ENCODE results near the gene EYS. TPM values are rescaled to one million over a fixed set of nuclear protein-coding genes. Genes with fewer than 3 reads are reported as not detected.
"Not testable (repeated sequence)": the region's sequence is repeated elsewhere in the genome, so short reads cannot be mapped to it uniquely, and the experiment has no call there.

The EYS gene
- total RNA-seq, 1 donor from 2014 or later, result not detected

DNA sequence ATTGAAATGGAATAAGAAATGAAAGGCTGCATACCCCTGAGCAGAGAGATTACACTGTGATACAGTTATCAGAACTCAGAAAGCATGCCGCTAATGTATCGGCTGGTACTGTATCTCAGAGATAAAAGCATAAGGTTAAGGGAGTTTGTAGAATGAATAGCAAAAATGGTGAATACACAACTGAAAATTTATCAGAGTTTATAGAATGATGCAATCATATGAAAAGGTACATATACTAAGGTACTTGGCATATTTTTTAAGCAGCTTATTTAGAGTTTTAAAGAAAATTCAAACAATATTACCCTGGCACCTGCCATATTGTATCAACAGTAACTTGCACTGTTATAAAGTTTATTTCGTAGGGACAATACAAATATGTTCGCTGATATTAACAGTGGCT is 1707.4 kb downstream of the EYS start:
- intact Hi-C loops (cut with micrococcal nuclease), result no loop called here

DNA sequence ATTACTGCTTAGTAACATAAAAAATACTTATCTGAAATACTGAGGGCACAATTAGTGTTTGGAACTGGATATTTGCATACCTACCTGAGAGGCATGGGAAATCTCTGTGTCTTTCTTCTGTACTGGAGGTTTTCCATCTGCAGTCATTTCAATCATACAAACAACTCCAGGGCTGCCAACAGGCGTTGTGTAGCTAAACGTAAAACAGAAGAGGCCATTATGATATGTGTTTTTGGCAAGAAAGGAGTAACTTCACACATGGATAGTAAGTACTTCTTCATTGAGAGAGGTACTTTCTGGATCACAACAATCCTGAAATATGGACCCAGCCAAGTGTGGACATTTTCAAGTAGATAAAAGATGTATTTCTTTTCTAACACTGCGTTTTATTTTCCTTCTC is 1708.0 kb downstream of the EYS start:
- intact Hi-C loops (cut with micrococcal nuclease), result no loop called here

DNA sequence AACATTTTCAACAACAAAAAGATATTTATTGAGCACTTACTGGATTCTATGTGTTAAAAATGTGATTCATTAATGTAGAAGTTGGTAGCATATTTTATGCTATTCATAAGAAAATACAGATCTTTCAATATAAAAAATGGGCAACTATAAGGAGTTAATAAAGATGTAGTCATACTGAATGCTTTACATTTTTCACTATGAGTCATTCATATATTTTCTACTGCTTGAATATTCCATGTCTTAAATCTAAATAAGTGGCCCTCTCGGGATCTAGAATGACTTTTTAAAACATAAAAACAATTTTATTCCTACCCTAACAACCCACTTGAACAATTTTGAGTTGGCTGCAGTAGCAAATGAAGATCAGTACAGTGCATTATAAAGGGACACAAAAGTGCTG is 1709.3 kb downstream of the EYS start:
- intact Hi-C loops (cut with micrococcal nuclease), result no loop called here

DNA sequence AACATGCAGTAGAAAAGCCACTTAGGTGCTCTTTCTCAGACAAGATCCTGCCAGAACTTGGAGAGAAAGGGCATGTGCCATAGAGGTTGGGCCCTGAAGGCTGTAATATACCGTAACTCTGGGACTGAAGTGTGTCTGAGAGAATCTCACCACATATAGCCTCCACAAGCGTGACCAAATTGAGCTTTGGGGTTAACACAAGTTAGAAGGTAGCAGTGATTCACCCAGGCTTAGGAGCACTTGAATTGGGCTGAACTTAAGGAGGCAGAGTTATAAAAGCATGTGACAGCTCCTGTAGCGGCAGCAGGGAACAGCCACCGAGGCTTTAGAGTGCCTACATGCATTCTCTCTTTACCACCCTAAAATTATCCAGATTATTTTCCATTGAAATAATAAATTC is 1709.8 kb downstream of the EYS start:
- intact Hi-C loops (cut with micrococcal nuclease), result no loop called here

DNA sequence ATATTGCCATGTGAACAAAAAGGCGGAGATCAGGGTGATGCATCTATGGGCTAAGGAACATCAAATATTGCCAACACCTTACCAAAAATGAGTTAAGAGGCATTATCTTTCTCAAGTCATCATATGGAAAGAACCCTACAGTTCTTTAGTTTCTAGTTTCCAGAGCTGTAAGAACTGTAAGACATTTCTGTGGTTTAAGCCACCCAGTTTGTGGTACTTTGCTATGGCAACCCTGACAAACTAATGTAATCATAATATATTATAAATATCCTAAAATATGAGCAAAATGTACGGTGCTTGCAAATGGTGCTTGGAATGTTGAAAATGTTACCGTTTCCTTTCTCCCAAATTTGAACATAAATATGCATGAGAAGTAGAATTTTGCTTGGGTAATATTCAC is 1721.8 kb downstream of the EYS start:
- intact Hi-C loops (cut with micrococcal nuclease), result no loop called here

DNA sequence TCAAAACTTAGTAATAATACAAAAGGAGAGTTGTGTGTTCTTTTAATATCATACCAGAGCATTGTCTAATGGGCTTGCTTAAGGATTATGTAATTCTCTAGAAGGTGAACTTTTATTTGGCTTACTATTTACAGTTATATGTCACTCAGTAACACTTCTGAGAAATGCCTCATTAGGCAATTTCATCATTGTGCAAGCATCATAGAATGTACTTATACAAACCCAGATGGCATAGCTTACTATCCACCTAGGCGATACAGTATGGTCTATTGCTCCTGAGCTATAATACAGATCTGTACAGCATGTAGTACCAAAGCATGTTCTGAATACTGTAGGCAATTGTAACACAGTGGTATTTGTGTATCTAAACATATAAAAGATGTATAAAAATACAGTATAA is 1731.3 kb downstream of the EYS start:
- intact Hi-C loops (cut with micrococcal nuclease), result no loop called here

DNA sequence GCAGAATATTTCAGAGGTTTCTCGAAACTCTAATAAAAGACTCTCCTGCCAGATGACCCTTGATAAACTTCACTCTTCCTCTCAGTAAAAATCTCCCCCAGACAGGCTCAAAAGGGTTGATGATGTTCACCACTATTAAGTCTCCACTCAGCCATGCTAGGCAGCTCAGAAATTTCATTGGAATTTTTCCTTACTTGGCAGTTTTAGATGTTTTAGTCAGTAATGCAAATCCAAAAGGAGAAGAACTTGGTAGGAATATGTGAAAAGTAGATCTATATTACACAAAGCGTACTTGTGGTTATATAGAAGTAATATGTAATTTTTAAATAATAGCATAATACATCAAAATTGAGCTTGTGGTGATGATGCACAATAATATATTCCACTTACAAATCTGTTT is 1738.4 kb downstream of the EYS start:
- intact Hi-C loops (cut with micrococcal nuclease), result no loop called here

DNA sequence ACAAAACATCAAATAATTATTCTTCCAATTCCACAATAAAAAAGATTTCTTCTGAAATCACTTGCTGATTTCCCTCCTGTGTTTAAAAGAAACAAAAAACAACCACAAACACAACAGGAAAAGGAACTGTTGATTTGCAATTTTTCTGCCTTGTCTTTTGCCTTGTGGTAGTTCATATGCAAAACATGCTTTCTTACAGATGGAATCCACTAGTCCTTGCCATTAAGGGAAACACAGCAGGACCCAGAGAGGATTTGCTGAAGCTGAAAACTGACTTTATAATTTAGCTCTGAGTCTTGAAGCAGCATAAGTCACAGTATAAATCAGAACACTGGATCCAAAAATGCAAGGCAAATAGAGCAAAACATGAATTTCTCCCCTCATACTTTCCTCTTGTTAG is 1742.7 kb downstream of the EYS start:
- intact Hi-C loops (cut with micrococcal nuclease), result no loop called here

DNA sequence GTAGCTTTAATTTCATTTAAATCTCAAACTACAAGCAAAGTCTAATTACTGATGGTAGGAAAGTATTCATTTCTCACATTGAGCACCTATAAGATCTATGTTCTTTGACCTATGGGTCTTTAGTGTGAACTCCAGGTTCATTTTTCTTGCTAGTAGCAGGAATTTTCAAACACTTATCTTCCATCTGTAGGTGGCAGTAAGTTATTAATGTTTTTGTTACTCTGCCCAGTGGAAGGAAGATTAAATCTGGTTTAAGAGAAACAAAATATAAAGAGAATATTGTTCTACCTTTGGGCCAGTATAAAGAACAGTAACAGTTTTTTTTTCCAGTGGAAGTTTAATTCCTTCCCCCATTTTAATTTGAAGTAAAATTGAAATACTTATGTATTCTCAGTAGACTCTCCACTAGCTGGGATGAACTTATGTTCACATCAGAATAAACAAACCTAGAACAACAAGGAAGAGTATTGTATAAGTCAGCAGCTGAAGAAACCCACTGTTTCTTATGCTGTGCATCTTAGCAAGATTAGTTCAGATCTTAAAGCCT is 1743.2 kb downstream of the EYS start:
- intact Hi-C loops (cut with micrococcal nuclease), result no loop called here

DNA sequence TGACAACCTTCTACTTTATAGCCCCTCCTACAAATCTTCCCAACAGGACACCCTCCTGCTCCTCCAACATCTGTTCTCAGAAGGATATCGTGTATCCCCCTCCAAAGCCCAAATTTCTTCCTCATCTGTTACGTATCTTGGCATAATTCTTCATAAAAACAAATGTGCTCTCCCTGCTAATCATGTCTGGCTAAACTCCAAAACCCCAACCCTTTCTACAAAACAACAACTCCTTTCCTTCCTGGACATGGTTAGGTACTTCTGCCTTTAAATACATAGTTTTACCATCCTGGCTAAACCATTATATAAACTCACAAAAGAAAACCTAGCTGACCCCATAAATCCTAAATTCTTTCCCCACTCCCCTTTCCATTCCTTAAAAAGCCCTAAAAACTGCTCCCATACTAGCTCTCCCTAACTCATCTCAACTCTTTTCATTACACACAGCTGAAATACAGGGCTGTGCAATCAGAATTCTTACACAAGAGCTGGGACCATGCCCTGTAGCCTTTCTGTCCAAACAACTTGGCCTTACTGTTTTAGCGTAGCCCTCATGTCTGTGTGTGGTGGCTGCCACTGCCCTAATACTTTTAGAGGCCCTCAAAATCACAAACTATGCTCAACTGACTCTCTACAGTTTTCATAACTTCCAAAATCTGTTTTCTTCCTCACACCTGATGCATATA is 1753.5 kb downstream of the EYS start:
- intact Hi-C loops (cut with micrococcal nuclease), result not testable (repeated sequence)

DNA sequence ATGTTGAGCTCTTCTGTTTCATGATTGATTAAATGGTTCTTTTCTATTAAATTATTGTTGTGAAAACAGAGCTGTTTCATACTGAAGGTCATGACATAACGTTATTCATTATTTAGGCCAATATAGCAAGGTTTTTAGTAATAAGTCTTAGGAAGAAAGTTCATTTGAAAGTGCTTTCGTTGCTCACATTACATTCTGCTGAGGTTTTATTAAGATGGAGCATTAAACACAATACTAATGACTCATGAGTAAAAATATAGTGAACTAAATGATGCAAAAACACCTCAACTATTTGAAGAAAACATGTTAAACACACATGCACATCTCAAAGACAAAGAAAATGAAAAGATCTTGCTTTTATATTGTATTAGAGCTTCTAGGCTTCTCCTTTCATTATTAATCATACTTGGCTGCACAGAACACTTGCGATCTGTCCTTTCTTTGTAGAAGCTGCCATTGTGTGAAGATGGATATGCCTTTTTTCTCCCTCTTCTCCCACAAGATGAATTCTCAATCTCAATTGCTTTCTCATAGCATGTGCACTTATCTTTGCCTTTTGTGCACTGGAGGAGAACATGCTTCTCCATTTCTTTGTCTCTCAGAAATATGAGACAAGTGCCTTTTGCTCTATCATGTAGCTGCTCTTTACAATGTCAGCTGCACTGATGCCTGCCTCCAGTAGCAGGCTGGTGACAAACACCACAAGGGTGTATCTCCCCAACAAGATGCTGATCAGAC is 1759.1 kb downstream of the EYS start:
- intact Hi-C loops (cut with micrococcal nuclease), result no loop called here

DNA sequence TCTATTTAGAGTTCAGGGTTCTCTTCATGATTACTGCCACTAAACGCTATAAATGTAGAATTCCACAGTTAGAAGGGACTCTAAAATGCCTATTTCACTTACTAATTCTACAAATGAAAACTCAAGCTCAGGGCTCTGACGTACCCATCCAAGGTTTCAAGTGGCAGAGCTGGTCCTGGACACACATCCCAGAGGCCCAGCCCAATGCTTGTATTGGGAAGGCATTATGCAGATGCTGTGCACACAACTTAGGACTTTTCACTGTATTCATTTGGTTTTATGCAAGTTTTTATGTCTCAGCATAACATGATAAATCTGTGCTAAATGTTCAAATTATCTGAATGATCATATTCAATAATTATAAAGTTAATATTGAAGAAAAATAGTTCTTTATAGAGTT is 1761.0 kb downstream of the EYS start:
- intact Hi-C loops (cut with micrococcal nuclease), result no loop called here

DNA sequence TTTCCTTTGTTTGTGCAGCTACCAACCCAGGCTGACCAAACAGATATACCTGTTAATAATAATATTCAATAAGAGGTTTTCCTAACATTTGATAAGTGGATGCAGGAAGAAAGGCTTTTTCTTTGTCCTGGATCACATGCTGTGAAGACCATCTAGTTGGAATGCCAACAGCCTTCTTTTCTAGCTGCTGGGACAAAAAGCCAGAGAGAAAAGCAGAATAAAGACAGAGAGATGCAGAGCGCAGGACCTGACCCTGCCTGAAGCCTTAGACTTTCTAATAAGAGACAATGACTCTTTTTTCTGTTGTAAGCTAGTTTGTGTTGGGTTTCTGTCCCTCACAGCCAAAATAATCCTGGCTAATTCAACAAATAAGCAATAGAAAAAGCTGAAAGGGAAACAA is 1763.2 kb downstream of the EYS start:
- intact Hi-C loops (cut with micrococcal nuclease), result no loop called here

DNA sequence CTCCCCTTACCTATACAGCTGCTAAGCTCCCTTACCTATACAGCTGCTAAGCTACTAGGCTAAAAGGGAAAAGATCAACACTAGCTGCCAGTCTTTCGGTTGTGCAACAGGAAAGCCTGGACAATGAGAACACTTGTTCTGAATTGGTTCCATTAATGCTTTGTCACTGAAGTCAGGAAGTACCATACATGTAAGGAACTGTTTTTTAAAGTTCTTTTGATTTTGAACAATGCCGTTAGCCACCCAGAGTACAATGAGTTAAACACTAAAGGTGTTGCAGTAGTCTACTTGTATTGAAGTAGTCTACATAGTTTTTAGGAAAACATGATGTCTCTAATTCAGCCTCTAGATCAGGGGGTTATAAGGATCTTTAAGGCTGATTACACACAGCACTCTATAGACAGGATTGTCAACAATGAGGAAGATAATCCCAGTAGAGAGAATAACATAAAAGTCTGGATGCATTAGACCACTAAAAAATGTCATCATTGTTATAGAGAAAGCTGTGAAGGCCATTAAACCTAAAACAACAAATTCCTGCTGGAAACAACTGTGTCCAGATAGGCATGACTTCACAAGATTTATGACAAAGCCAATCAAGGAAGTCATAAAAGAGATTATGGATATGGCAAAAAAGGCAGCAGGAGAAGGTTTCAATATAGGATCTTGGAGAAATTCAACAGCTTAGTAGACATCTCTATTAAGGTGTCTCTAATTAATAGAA is 1765.1 kb downstream of the EYS start:
- intact Hi-C loops (cut with micrococcal nuclease), result no loop called here

DNA sequence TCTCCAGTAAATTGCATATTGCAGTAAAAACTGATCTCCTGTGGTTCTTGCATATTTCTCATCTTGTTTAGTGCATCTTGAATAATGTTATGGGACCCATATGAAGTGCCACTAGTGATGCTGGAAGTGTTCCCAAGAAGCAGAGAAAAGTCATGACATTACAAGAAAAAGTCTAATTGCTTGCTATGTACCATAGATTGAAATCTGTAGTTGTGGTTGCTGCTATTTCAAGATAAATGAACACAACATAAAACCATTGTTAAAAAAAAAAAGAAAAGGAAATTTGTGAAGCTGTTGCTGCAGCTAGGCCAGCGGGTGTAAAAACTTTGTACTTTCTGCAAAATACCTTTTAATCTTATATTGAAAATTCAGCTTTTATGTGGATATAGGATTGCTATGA is 1767.0 kb downstream of the EYS start:
- intact Hi-C loops (cut with micrococcal nuclease), result no loop called here

DNA sequence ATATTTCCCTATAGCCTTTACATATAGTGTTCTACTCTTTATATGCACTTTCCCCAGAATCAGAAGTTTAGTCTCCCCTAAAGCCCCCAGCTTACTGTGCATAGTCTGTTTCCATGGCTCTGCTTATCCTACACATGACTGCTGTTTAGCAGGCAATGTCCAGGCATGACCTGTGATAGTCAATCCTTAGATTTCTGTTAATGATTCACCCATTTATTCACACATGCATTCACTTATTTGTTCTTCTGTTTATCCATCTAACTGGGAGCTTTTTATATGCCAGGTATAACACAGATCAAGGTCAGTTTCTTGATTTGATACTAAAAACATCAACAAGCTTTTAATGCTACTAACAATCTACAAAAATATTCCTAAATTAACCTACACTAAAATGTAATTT is 1770.6 kb downstream of the EYS start:
- intact Hi-C loops (cut with micrococcal nuclease), result no loop called here

DNA sequence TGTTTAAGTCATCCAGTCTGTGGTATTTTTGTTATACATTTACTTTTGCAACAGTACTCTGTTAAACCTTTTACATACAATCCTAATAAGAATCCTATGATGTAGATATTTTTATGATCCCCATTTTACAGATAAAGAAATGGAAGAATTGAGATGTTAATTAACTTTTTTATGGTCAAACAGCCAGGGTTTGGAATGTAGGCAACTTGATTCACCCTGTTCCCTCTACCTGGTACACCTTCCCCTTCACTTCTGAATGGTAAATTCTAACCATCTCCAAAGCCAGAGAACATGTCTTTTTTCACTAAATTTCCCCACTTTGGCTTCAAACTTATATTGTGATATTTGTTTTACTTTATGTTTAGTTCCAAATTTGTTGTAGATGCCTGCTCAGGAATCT is 1771.3 kb downstream of the EYS start:
- intact Hi-C loops (cut with micrococcal nuclease), result no loop called here

DNA sequence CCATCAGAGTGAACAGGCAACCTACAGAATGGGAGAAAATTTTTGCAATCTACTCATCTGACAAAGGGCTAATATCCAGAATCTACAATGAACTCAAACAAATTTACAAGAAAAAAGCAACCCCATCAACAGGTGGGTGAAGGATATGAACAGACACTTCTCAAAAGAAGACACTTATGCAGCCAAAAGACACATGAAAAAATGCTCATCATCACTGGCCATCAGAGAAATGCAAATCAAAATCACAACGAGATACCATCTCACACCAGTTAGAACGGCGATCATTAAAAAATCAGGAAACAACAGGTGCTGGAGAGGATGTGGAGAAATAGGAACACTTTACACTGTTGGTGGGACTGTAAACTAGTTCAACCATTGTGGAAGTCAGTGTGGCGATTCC is 1773.1 kb downstream of the EYS start:
- intact Hi-C loops (cut with micrococcal nuclease), result not testable (repeated sequence)

DNA sequence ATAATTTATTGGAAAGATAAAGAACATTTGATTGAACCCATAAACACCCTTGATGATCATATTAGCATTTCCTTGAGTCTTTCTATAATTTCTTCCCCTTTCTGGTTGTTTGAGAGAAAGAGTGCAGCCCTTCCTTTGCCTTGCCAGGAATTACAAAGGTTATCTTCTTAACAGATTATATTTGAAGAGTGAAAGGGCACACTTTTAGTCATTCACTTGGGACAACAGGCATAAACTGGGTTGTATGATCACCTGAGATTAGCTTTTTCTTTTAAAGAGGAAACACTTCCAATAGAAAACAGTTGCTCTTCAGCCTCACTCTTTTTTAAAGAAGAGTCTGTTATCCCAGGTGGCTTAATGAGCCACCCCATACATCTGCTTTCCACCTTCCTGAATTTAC is 1776.2 kb downstream of the EYS start:
- intact Hi-C loops (cut with micrococcal nuclease), result no loop called here

DNA sequence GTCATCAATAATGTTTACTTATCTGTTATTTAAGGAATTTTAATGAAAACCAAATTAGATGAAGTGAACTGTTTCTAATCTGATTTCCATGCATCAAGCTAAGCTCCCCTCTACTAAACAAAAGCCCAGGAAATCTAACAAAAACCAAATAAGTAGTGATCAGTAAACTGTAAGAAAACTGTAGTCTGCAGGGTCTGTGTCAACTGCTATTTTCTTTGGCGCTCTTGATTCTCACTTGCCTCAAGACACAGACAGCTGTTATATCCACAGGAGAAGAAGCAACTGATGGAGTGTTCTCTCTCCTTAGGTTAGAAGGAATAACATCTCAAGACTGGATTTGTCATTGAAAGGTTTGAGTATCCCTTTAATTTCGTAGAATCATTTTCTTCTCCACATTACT is 1777.9 kb downstream of the EYS start:
- intact Hi-C loops (cut with micrococcal nuclease), result no loop called here

DNA sequence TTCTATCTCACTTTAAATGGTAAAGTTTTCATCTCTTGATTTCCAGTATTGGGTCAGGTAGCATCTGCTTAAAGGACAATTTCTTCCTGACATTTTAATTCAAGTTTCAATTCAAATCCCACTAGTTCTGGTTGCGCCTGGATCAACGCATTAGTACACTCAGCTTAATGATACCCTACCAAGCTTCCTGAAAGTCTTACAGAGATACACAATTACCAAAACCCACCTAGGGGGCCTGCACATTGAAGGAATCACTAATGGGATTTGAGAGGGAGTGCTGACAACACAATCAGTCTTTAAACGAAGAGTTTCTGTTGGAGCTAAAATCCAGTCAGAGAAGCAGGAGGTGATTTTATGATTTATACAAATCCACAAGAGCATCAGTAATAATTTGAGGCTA is 1778.4 kb downstream of the EYS start:
- intact Hi-C loops (cut with micrococcal nuclease), result no loop called here
